ENCODE data around the gene CNN2. TPM values are rescaled to one million over a fixed set of nuclear protein-coding genes. Genes with fewer than 3 reads are reported as not detected.

Gene CNN2
- total and polyA plus RNA-seq, 2 of the 8 experiments (the other 6 are each of a cell fraction or from before 2014, with no cell fraction given) = 189 to 551 TPM

GRCh38 chr19:992670-993055 is 33.7 kb upstream of the CNN2 start:
- no peak overlapping the region for H2BK15ac ChIP-seq (ENCODE audit: low read length)
- ChIA-PET POLR2A (ENCODE audit: partially characterized antibody) (interaction anchor here (0.6 to 7.3 kb wide), 3 partner anchors 14 to 98 kb away, joined by 3 to 81 read pairs (median 4); no protein-coding TSS in a partner anchor), CTCF (ENCODE audit: partially characterized antibody) (no interaction called here)
- H3K56ac ChIP-seq (replicated peaks; ENCODE audit: insufficient read length, low read depth, low read length) = no peak overlapping the region
- WGBS, 2 experiments (ENCODE audit: extremely low coverage in 1 of 2, insufficient coverage in 1 of 2, insufficient read length in 1 of 2, insufficient replicate concordance in 2 of 2, low coverage in 1 of 2, low lambda C conversion rate in 2 of 2, missing lambda C conversion rate in 1 of 2) = 100% methylated on average over 11 of the region's 13 CpGs; no CpG with 5 or more reads in 1 of the 2 experiments
- no peak overlapping the region for H2AFZ ChIP-seq (ENCODE audit: low read length)
- H2BK20ac ChIP-seq (ENCODE audit: low read length) = no peak overlapping the region
- H3K18ac ChIP-seq (ENCODE audit: extremely low read depth, low read length) = no peak overlapping the region
- H2BK120ac ChIP-seq (replicated peaks; ENCODE audit: low read depth, low read length) = no peak overlapping the region
- H4K8ac ChIP-seq (ENCODE audit: extremely low read depth, insufficient read depth, low read length) = no peak overlapping the region; the same call in 1 of the 2 replicates
- no peak overlapping the region for H3K9ac ChIP-seq (replicated peaks in 1 of 4; ENCODE audit: extremely low read depth in 1 of 4, low read depth in 3 of 4, low read length in 3 of 4)
- H3K4me2 ChIP-seq (ENCODE audit: insufficient read depth in 1 of 2, low read depth in 2 of 2, low read length in 2 of 2) = no peak overlapping the region
- H3K36me3 ChIP-seq (ENCODE audit: control insufficient read depth in 2 of 4, insufficient read depth in 4 of 4, low read length in 3 of 4) = peaks cover 2 to 34% (median 12%) of the 10 kb centered on the region in 4 experiments; a peak in 5 of 8 replicates
- TF ChIP-seq ASH2L (IDR thresholded peaks at IDR 0.05; ENCODE audit: low read length) (no peak), TBP (IDR thresholded peaks at IDR 0.05; ENCODE audit: low read depth, low read length) (no peak), GTF2F1 (IDR thresholded peaks at IDR 0.05; ENCODE audit: borderline replicate concordance, low read depth, low read length) (no peak), CTBP2 (IDR thresholded peaks at IDR 0.05; ENCODE audit: borderline replicate concordance, insufficient read depth, insufficient read length, low read length) (no peak), TEAD4 (IDR thresholded peaks at IDR 0.05; ENCODE audit: low read depth, low read length) (no peak)
- no peaks in the 10 kb centered on the region; the same call in 1 of the 2 replicates for H3K79me1 ChIP-seq (ENCODE audit: low read depth, low read length)
- H2BK5ac ChIP-seq (ENCODE audit: low read depth, low read length) = no peak overlapping the region
- DNase-seq (ENCODE audit: low read depth in 1 of 2, low spot score in 2 of 2) = no peak
- H3K4me3 ChIP-seq (ENCODE audit: extremely low read depth in 1 of 4, insufficient read depth in 2 of 4, low read depth in 3 of 4, low read length in 4 of 4) = no peak overlapping the region
- no peak overlapping the region for H4K91ac ChIP-seq (replicated peaks; ENCODE audit: insufficient read length, low read length)
- peaks cover 0 to 7% (median 4%) of the 10 kb centered on the region in 4 experiments; a peak in 3 of 7 replicates for H3K4me1 ChIP-seq (replicated peaks in 1 of 4; ENCODE audit: control insufficient read depth in 3 of 4, insufficient read depth in 4 of 4, low read length in 3 of 4)
- no peak for FAIRE-seq
- H3K9me3 ChIP-seq (ENCODE audit: insufficient read depth in 2 of 2, low read depth in 1 of 2, low read length in 1 of 2) = no peaks in the 10 kb centered on the region
- H3K27ac ChIP-seq (ENCODE audit: low read depth, low read length) = no peak overlapping the region
- no peaks in the 10 kb centered on the region for H3K79me2 ChIP-seq (ENCODE audit: control insufficient read depth in 1 of 2, insufficient read depth in 2 of 2, low read length in 2 of 2)
- peaks cover 0 to 2% (median 0%) of the 10 kb centered on the region in 4 experiments; a peak in 1 of 7 replicates for H3K27me3 ChIP-seq (replicated peaks in 1 of 4; ENCODE audit: control insufficient read depth in 3 of 4, extremely low read depth in 1 of 4, insufficient read depth in 3 of 4, low read length in 3 of 4)
- no peak overlapping the region for H2AK5ac ChIP-seq (ENCODE audit: low read depth, low read length)
- peaks cover 2% of the 10 kb centered on the region; the same call in 1 of the 2 replicates for H3K23me2 ChIP-seq (ENCODE audit: low read depth, low read length)
- no peak overlapping the region for H3K4ac ChIP-seq (replicated peaks; ENCODE audit: insufficient read length, low read depth, low read length)
- H4K20me1 ChIP-seq (replicated peaks in 1 of 2; ENCODE audit: control insufficient read depth in 1 of 2, insufficient read depth in 2 of 2, low read length in 2 of 2) = peaks cover 9 to 23% of the 10 kb centered on the region in 2 experiments
- H3K23ac ChIP-seq (ENCODE audit: insufficient read length) = no peak overlapping the region
- H3K14ac ChIP-seq (ENCODE audit: insufficient read length) = no peak overlapping the region
- H2BK12ac ChIP-seq (ENCODE audit: low read depth, low read length) = no peak overlapping the region
- H4K5ac ChIP-seq (ENCODE audit: insufficient read length, low read depth, low read length) = no peak overlapping the region

All from H1 (cell line).